ENCODE results near the gene NPBWR2.
"Not testable (repeated sequence)": the region's sequence is repeated elsewhere in the genome, so short reads cannot be mapped to it uniquely, and the experiment has no call there.

Gene NPBWR2

GRCh38 chr20:64102647-64103354 lies 4.6 kb downstream of the NPBWR2 start:
- peak; percentile 28 for DNase-seq

- peak; percentile 66 for DNase-seq
These were observed 5.4 kb downstream of the NPBWR2 start for GRCh38 chr20:64101731-64102621.

GRCh38 chr20:64100946-64101688 lies 6.2 kb downstream of the NPBWR2 start:
- DNase-seq = peak; percentile 17

- DNase-seq = peak; percentile 4
These were observed 6.8 kb downstream of the NPBWR2 start for GRCh38 chr20:64100566-64100888.

- peak; percentile 16 for DNase-seq
These were observed 7.3 kb downstream of the NPBWR2 start for GRCh38 chr20:64099880-64100565.

- peak; percentile 16 for DNase-seq
These were observed 8.1 kb downstream of the NPBWR2 start for GRCh38 chr20:64099086-64099786.

- DNase-seq = no peak
These were observed 8.8 kb downstream of the NPBWR2 start for GRCh38 chr20:64098471-64099013.

- DNase-seq = no peak
These were observed 10.8 kb downstream of the NPBWR2 start for GRCh38 chr20:64096535-64096934.

GRCh38 chr20:64095927-64096326 lies 11.4 kb downstream of the NPBWR2 start:
- DNase-seq = no peak

- DNase-seq = no peak
These were observed 11.9 kb downstream of the NPBWR2 start for GRCh38 chr20:64095455-64095854.

GRCh38 chr20:64093013-64093503 lies 14.3 kb downstream of the NPBWR2 start:
- DNase-seq = no peak

- DNase-seq = no peak
These were observed 14.9 kb downstream of the NPBWR2 start for GRCh38 chr20:64092258-64093012.

GRCh38 chr20:64091770-64092169 lies 15.6 kb downstream of the NPBWR2 start:
- no peak for DNase-seq

- DNase-seq = no peak
These were observed 16.0 kb downstream of the NPBWR2 start for GRCh38 chr20:64091340-64091739.

- no peak for DNase-seq
These were observed 17.2 kb downstream of the NPBWR2 start for GRCh38 chr20:64090165-64090564.

GRCh38 chr20:64088586-64088985 lies 18.8 kb downstream of the NPBWR2 start:
- not testable (repeated sequence) for DNase-seq

- not testable (repeated sequence) for DNase-seq
These were observed 20.0 kb downstream of the NPBWR2 start for GRCh38 chr20:64087226-64087825.

- no peak for DNase-seq
These were observed 20.6 kb downstream of the NPBWR2 start for GRCh38 chr20:64086801-64087200.

GRCh38 chr20:64084685-64085152 lies 22.6 kb downstream of the NPBWR2 start:
- no peak for DNase-seq
